ENCODE data around the gene C1orf50. TPM values are rescaled to one million over a fixed set of nuclear protein-coding genes. Genes with fewer than 3 reads are reported as not detected.

The C1orf50 gene
- total RNA-seq, 1 donor from 2014 or later, result 6.1 TPM

DNA sequence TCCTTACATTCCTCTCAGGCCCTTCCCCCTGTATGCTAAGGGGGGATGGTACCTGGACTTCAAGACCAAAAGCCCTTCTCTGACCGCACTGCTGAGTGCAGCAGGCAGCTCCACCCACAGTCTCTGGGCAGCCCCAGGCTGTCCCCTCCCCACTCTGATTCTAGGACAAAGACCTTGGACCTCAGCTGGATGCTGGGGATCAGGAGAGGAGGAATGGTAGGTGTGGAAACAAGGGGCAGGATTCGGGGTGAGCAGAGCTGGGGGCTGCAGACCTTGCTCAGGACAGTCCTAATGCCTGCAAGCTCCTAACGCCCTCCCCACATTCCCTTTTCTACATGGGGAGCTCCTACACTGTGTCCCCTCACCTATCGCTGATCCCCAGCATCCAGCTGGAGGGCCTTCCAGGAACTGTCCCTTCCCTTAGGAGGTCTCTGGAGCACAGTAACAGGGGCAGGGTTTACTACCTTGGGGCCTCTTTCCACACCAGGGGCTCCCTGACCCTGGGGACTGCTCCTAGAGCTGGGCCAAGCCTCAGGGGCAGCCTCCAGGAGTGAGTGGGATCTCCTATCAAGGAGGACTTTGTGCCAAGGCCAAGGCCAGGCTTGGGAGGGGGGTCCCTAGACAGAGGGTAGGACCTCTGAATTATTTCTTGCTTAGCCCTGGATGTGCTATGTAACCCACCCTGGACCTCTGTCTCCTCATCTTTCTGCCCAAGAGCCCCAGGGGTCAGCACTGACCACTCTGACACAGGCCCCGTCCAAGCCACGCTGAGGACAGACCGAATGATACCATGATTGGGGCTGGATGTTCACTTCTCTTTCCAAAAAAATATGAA, 32.6 kb upstream of the C1orf50 start:
- ATAC-seq (no peak), DNase-seq (no peak)
- intact Hi-C loops (cut with DNase I), result no loop called here
- Histone ChIP-seq H3K4me1 (no peaks in the 10 kb centered on the region), H3K36me3 (no peaks in the 10 kb centered on the region), H3K4me3 (no peak overlapping the region), H3K27ac (no peak overlapping the region), H3K27me3 (no peaks in the 10 kb centered on the region), H3K9me3 (no peaks in the 10 kb centered on the region)
- TF ChIP-seq, protein P1, sequence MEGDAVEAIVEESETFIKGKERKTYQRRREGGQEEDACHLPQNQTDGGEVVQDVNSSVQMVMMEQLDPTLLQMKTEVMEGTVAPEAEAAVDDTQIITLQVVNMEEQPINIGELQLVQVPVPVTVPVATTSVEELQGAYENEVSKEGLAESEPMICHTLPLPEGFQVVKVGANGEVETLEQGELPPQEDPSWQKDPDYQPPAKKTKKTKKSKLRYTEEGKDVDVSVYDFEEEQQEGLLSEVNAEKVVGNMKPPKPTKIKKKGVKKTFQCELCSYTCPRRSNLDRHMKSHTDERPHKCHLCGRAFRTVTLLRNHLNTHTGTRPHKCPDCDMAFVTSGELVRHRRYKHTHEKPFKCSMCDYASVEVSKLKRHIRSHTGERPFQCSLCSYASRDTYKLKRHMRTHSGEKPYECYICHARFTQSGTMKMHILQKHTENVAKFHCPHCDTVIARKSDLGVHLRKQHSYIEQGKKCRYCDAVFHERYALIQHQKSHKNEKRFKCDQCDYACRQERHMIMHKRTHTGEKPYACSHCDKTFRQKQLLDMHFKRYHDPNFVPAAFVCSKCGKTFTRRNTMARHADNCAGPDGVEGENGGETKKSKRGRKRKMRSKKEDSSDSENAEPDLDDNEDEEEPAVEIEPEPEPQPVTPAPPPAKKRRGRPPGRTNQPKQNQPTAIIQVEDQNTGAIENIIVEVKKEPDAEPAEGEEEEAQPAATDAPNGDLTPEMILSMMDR (IDR thresholded peaks at IDR 0.05), result no peak

DNA sequence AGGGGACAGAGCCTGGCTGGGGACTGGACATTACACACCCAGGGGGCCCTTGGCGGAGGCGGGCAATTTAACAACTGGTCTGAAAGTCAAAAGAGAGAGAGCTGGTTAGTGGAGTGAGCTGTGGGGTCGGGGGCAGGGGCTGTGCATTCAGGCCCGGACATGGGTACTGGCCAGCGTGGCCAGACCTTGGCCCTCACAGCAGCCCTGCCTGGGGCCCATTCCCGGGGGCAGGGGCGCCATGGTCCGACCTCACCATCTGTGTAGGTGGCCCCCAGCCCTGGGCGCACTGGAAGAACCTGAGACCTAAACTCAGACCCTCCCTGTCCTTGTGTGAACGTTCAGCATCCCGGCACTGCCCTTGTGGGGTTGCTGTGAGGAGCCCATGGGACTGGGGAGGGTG, 32.0 kb upstream of the C1orf50 start:
- ATAC-seq (no peak), DNase-seq (no peak)
- no peaks in the 10 kb centered on the region for H3K36me3 ChIP-seq
- intact Hi-C loops (cut with DNase I), result no loop called here
- H3K9me3 ChIP-seq, result no peaks in the 10 kb centered on the region
- no peaks in the 10 kb centered on the region for H3K27me3 ChIP-seq
- H3K4me3 ChIP-seq, result no peak overlapping the region
- TF ChIP-seq, protein P1 (IDR thresholded peaks at IDR 0.05), result no peak
- no peaks in the 10 kb centered on the region for H3K4me1 ChIP-seq
- H3K27ac ChIP-seq, result no peak overlapping the region

DNA sequence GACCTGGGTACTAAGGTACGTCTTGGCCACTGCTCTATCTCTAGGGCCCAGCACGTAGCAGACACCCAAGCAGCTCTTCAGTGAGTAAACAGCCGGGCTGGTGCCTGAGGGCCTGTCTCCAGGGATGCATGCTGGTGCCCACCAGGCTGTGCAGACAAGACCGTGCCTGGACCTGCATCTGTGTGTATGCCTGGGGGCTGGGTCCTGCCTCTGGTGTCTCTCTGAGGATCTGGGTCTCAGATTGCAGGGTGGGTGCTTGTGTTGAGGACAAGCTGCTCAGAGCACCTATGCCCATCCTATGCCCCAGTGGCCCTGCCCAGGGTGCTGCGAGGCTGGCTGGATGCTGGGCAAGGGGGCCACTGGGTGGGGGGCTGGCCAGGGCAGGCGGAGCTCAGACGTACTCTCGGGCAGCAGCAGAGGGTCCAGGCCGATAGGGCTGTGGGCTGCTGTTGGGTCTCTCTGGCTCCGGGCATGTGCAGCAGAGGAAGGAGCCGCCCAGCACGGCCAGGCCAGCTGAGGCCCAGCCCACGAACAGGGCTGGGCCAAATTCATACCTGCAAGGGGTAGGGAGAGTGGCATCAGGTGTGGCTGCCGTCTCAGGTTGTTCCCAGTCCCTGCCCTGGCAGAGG, 31.5 kb upstream of the C1orf50 start:
- TF ChIP-seq, protein P1 (IDR thresholded peaks at IDR 0.05), result no peak
- no peak for DNase-seq
- H3K4me3 ChIP-seq, result no peak overlapping the region
- H3K36me3 ChIP-seq, result no peaks in the 10 kb centered on the region
- no peaks in the 10 kb centered on the region for H3K4me1 ChIP-seq
- H3K9me3 ChIP-seq, result no peaks in the 10 kb centered on the region
- ATAC-seq, result no peak
- no peak overlapping the region for H3K27ac ChIP-seq
- intact Hi-C loops (cut with DNase I), result no loop called here
- no peaks in the 10 kb centered on the region for H3K27me3 ChIP-seq

DNA sequence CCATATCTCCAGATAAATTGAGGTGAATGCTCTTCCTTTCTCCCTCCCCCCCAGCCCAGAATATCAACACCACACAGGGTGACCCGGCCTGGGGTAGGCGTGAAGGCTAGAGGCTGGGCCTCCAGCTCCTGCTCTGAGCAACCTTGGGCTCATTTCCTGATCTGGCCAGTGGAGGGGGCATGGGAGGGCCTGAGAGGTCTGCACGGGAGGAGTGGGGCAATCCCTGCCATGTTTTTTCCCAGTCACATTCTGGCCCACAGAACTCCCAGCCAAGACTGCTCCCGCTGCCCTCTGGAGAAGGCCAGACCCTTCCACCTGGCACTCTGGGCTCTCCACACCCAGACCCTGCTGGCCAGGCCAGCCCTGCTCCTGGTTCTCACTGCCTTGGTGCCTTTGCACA, 30.9 kb upstream of the C1orf50 start:
- ATAC-seq, result peak; percentile 56
- Histone ChIP-seq H3K9me3 (no peaks in the 10 kb centered on the region), H3K4me1 (no peaks in the 10 kb centered on the region), H3K27ac (no peak overlapping the region), H3K36me3 (no peaks in the 10 kb centered on the region), H3K4me3 (no peak overlapping the region), H3K27me3 (no peaks in the 10 kb centered on the region)
- intact Hi-C loops (cut with DNase I), result no loop called here
- no peak for DNase-seq
- TF ChIP-seq, protein P1 (IDR thresholded peaks at IDR 0.05), result no peak

DNA sequence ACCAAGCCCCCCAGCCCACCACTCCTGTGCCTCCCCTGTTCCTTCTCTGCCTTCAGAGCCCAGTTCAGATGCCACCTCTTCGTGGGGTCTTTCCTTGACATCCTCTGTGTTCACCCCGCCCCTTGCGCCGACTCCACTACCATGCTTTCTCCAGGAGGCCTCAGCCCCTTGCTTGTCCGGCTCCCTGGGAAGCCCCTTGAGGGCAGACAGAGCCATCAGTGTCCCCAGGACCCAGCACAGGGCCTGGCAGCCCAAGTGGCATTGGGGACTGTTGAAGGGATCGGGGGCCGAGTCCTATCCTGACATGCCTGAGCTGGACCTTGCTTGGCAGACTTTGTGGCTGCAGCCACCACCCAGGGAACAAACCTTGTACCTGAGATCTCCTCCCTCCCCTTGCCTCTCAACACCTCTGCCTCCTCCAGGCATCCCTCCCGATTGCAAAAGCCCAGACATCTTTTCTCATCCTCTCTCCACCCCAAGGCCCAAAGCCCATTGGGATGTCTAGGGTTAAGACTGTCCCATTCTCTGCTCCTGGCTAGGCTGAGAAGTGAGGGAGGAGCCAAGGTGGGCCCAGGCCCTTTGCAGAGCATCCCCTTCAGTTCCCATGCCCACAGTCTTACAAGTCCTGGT, 30.4 kb upstream of the C1orf50 start:
- TF ChIP-seq, protein P1 (IDR thresholded peaks at IDR 0.05), result no peak
- H3K36me3 ChIP-seq, result no peaks in the 10 kb centered on the region
- H3K4me1 ChIP-seq, result no peaks in the 10 kb centered on the region
- H3K9me3 ChIP-seq, result no peaks in the 10 kb centered on the region
- intact Hi-C loops (cut with DNase I), result no loop called here
- H3K4me3 ChIP-seq, result no peak overlapping the region
- no peaks in the 10 kb centered on the region for H3K27me3 ChIP-seq
- ATAC-seq (no peak), DNase-seq (no peak)
- H3K27ac ChIP-seq, result no peak overlapping the region
